ENCODE results near the gene DPF3. TPM values are rescaled to one million over a fixed set of nuclear protein-coding genes. Genes with fewer than 3 reads are reported as not detected.

DPF3 gene
- polyA plus RNA-seq, 2 of the 4 experiments (the other 2 are of a cell fraction) = 0.05 to 0.09 TPM

GRCh38 chr14:72747652-72748051 is 146.2 kb downstream of the DPF3 start (continued):
- TF ChIP-seq ELK1 (IDR thresholded peaks at IDR 0.05; ENCODE audit: low read depth, low read length) (no peak), RARB (CRISPR knock-in tag; IDR thresholded peaks at IDR 0.05) (no peak)

- FAIRE-seq (no peak), ATAC-seq (peak in 1 of 2 experiments; percentile 33; a peak in 2 of 6 replicates), DNase-seq (ENCODE audit: low read depth in 1 of 2, low spot score in 1 of 2) (no peak)
- Histone ChIP-seq H3K4me1 (peaks cover 8% of the 10 kb centered on the region; the same call in 2 of the 3 replicates), H3K27ac (peak overlapping the region in 1 of 2 experiments; percentile 46; a peak in 1 of 6 replicates), H3K4me3 (no peak overlapping the region), H3K9me3 (no peaks in the 10 kb centered on the region), H3K4me2 (peak overlapping the region; percentile 21; the same call in 1 of the 3 replicates)
- CTCF ChIA-PET = interaction anchor here (0.8 to 1.0 kb wide), 4 partner anchors 12 to 158 kb away, joined by 3 to 4 read pairs (median 4); no protein-coding TSS in a partner anchor
- POLR2A ChIA-PET = no interaction called here
- TF ChIP-seq MAZ (IDR thresholded peaks at IDR 0.05; ENCODE audit: borderline replicate concordance, low read depth, low read length) (no peak), BCL3 (IDR thresholded peaks at IDR 0.05) (no peak), ZNF302 (CRISPR knock-in tag; IDR thresholded peaks at IDR 0.05) (no peak), JUN (IDR thresholded peaks at IDR 0.05) (no peak)
- WGBS (ENCODE audit: missing lambda C conversion rate) = 58% methylated on average over 20 of the region's 20 CpGs
Observed at GRCh38 chr14:72745991-72746980, 147.6 kb downstream of the DPF3 start.

- FAIRE-seq (no peak), ATAC-seq (peak in 1 of 2 experiments; percentile 65; a peak in 2 of 6 replicates), DNase-seq (ENCODE audit: low read depth in 1 of 2, low spot score in 1 of 2) (peak in 1 of 2 experiments; percentile 15)
- H3K27ac ChIP-seq = peak overlapping the region in 1 of 2 experiments; percentile 46; a peak in 1 of 6 replicates
- peaks cover 8% of the 10 kb centered on the region; the same call in 2 of the 3 replicates for H3K4me1 ChIP-seq
- CTCF ChIA-PET = interaction anchor here (0.8 to 0.9 kb wide), 2 partner anchors 13 to 21 kb away, joined by 3 to 4 read pairs; no protein-coding TSS in a partner anchor
- 44% methylated on average over 5 of the region's 5 CpGs for WGBS (ENCODE audit: missing lambda C conversion rate)
- peak overlapping the region; percentile 21; the same call in 1 of the 3 replicates for H3K4me2 ChIP-seq
- H3K4me3 ChIP-seq = no peak overlapping the region
- H3K9me3 ChIP-seq = no peaks in the 10 kb centered on the region
- POLR2A ChIA-PET = no interaction called here
- no peak for TF ChIP-seq ZSCAN20 (CRISPR knock-in tag; IDR thresholded peaks at IDR 0.05)
- TF ChIP-seq CBX8 (IDR thresholded peaks at IDR 0.05) = no peak
- no peak for TF ChIP-seq RCOR1 (IDR thresholded peaks at IDR 0.05; ENCODE audit: low read depth, low read length)
Observed at GRCh38 chr14:72745546-72745945, 148.4 kb downstream of the DPF3 start.

- peaks cover 8% of the 10 kb centered on the region; the same call in 2 of the 3 replicates for H3K4me1 ChIP-seq
- H3K4me3 ChIP-seq = no peak overlapping the region
- no peaks in the 10 kb centered on the region for H3K9me3 ChIP-seq
- FAIRE-seq = no peak
- ATAC-seq = no peak
- H3K27ac ChIP-seq = no peak overlapping the region
- WGBS (ENCODE audit: missing lambda C conversion rate) = 44% methylated on average over 8 of the region's 8 CpGs
- CTCF ChIA-PET = no interaction called here
- TF ChIP-seq HMGXB4 (CRISPR knock-in tag; IDR thresholded peaks at IDR 0.05; ENCODE audit: borderline replicate concordance) (no peak), RNF2 (IDR thresholded peaks at IDR 0.05; ENCODE audit: borderline replicate concordance, low read depth) (no peak), POLR2AphosphoS2 (conservative IDR thresholded peaks at IDR 0.05; ENCODE audit: low read length) (no peak)
- H3K4me2 ChIP-seq = no peak overlapping the region
- no peak for DNase-seq (ENCODE audit: low read depth in 1 of 2, low spot score in 1 of 2)
- POLR2A ChIA-PET = no interaction called here
Observed at GRCh38 chr14:72744416-72745120, 149.3 kb downstream of the DPF3 start.

Measured in A549 (cell line).